Measurements from ENCODE around the gene TRIM9.

DNA sequence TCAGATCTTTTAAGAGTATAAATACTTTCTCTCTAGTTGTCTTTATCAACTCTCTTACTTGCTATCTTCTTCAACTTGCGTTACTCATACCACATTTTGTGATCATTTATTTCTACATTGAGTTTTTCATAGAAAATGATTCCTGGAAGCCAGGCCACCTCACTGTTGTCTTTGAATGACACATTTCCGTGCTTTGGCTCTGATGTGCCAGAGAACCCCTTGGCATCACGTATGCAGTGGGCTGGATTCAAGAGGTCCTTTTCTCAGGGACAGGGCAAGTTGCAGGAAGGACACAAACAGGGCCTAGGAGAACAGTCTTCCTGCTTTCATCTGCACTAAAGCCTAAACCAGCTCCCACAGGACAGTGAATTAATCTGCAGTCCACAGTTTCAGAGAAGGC, 80.3 kb downstream of the TRIM9 start:
- TF ChIP-seq CTCF (IDR thresholded peaks at IDR 0.05) (no peak), POLR2A (IDR thresholded peaks at IDR 0.05) (no peak), EP300 (IDR thresholded peaks at IDR 0.05) (no peak)

Data from ovary (tissue), 3 donors.